ENCODE results near the gene PCDH1. TPM values are rescaled to one million over a fixed set of nuclear protein-coding genes. Genes with fewer than 3 reads are reported as not detected.

The PCDH1 gene
- total RNA-seq, 2 donors from 2014 or later = 133 to 147 TPM

DNA sequence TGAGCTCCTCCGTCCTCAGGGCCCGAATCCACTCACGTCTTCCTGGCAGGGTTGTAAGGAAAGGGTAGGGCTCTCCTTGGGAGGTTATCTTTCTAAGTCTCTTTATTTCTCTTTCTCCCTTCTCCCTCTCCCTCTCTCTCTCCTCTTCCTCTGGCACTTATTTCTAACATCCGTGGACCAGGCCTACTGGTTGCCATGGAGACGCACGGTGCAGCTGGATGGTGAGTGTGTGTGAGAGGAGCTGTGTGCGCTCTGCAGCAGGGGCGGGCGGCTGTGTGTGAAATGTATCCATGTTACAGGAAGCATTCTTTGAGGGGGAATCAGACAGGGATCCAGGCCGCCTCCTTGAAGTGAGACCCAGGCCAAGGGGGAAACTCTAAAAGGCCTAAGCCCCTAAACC, 32.2 kb downstream of the PCDH1 start:
- peak in 1 of 2 donors; percentile 28 for DNase-seq
- intact Hi-C loops (cut with DNase I, micrococcal nuclease) = no loop called here
- ATAC-seq = no peak

GRCh38 chr5:141845371-141845851, 32.8 kb downstream of the PCDH1 start:
- DNase-seq (peak in 1 of 2 donors; percentile 18), ATAC-seq (no peak)
- intact Hi-C loops (cut with DNase I, micrococcal nuclease) = no loop called here

DNA sequence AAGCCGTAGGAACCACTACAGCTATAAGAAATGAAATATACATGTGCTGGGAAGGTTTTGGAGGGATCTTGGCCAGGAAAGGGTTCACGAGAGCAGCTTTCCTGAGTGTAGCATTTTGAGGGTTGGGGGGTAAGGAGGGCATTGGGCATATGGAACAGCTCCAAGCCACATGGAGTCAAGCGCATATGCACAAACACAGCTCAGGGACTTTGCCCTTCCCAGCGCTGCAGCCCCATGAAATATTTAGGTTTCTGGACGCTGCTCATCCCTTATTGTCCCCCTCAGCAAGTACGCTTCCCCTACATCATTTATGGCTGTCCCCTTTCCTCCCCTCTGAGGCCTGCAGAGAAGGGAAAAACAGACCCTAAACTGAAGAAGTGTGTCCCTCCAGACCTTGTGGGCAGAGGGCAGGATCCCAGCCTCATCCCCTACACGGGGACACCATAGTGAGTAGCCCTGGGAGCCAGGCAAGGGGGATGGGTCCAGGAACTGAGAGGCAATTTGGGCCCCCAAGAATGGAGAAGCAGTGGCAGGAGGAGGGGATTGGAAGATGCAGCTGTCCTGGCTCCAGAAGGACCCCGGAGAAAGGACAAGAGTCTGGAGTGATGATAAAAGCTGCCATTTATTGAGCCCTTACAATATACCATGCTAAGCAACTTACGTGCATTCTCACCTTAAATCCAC, 33.7 kb downstream of the PCDH1 start:
- intact Hi-C loops (cut with DNase I, micrococcal nuclease) = no loop called here
- ATAC-seq (no peak), DNase-seq (peak in 1 of 2 donors; percentile 30)

- intact Hi-C loops (cut with DNase I, micrococcal nuclease) = no loop called here
- DNase-seq (peak in 1 of 2 donors; percentile 23), ATAC-seq (peak; percentile 7)
These were observed 34.9 kb downstream of the PCDH1 start for GRCh38 chr5:141843156-141843927.

GRCh38 chr5:141841378-141842180, 36.6 kb downstream of the PCDH1 start:
- intact Hi-C loops (cut with DNase I, micrococcal nuclease) = no loop called here
- ATAC-seq (peak; percentile 83), DNase-seq (peak; percentile 89 to 90)

- DNase-seq (no peak), ATAC-seq (no peak)
- intact Hi-C loops (cut with DNase I, micrococcal nuclease) = no loop called here
These were observed 37.3 kb downstream of the PCDH1 start for GRCh38 chr5:141840826-141841360.

DNA sequence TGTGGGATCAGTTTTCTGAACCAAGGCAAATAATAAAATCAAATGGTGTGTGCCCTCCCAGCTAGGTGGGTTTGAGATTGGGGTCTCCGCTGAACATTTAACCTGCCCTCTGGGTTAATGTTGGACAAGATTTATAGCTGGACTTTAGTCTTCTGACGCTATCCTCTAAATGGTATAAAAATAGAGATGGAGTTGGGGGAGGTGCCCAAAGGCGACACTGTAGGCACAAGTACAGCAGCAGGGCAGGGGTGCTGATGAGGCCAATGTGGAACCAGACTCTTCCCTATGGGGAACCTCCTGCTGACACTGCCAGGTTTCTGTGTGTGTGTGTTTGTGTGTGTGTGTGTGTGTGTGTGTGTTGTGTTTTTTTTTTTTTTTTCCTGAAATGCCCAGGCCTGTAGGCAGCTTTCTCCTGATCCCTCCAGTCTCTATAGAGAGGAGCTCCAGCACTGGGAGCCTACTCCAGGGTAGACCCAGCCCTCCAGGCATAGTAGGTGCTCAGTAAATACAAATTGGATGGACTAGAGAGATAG, 37.9 kb downstream of the PCDH1 start:
- peak in 1 of 2 donors; percentile 60 for DNase-seq
- ATAC-seq = peak; percentile 60
- intact Hi-C loops (cut with DNase I, micrococcal nuclease) = no loop called here

DNA sequence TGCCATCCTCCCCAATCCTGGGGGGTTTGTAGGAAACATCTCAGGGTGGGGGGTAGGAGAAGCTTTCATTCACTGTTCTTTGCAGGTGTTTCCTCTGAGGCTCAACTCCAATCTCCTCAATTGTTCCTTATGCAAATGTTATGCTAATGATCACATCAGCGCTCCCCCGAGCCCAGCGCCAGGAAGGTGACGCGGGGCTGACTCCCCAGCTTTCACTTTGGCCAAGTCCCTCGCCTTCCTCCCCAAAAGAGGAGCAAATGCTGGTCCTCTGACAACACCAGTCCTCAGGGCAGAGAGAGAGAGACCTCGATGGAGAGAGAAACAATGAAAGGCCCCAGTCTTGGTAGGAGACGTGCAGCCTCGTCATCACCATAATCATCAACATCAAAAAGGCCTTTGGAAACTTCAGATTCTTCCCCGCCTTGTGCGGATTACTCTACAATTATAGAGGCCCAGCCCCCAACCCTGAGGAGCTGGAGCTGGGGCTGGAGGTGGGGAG, 39.1 kb downstream of the PCDH1 start:
- no peak for DNase-seq
- ATAC-seq = no peak
- intact Hi-C loops (cut with DNase I, micrococcal nuclease) = no loop called here

- intact Hi-C loops (cut with DNase I, micrococcal nuclease) = no loop called here
- ATAC-seq = no peak
These were observed 39.7 kb downstream of the PCDH1 start for GRCh38 chr5:141838326-141839014.

DNA sequence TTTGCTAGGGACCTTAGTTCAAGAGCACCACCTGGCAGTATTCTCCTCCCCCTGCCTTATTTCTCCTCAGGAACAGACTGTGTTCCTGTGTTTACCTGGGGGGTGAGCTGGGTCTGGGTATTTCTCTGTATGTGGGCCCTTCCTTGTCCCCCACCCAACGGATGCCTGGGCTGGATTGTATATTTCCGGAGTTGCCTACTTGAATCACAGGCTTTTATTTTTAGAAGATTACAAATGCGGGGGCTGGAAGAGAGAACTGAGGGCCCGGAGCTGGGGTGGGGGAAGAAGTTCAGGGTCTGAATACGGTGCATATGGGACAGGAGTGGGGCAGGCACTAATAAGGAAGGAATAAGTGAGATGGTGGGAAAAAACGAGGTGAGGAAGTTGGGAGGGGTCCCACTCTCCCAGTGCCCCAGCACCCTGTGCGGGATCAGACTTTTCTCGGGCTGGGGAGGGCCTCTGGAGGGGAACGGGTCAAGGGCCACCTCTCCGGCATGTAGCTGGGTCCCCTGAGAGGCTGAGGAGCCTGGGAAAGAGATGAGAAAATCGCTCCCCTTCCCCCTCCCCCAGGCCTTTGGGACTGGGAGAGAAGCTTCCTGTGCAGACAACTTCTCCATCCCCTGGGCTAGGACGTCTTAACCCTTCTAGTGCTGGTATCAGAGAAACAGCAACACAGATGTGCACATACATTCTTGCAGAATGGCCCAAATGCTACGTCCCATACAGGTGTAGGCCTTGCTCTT, 42.1 kb downstream of the PCDH1 start:
- ATAC-seq (no peak), DNase-seq (no peak)
- intact Hi-C loops (cut with DNase I, micrococcal nuclease) = no loop called here

More at GRCh38 chr5:141838326-141839014, 39.7 kb downstream of the PCDH1 start:
- DNase-seq = no peak

GRCh38 chr5:141834331-141834730, 43.9 kb downstream of the PCDH1 start:
- intact Hi-C loops (cut with DNase I, micrococcal nuclease) = no loop called here
- no peak for ATAC-seq
- no peak for DNase-seq

DNA sequence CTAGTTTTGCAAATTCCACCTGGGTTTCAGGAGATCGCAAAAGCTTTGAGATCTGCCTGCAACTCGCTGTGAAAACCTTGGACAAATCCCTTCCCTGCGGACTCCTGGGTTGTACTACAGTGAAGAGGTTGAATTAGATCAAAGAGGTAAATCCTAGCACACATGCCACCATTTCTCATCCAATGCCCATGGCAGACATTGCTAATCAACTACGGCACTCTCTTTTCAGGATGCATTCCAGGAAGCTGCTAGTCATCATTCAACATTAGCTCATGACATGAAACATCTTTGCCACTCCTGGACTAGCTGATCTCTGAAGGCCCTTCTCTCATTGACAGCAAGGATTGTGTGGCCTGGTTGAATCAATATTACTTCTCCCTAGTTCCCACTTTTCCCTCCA, 46.1 kb downstream of the PCDH1 start:
- ATAC-seq = no peak
- no peak for DNase-seq
- intact Hi-C loops (cut with DNase I, micrococcal nuclease) = no loop called here

- DNase-seq (no peak), ATAC-seq (no peak)
- intact Hi-C loops (cut with DNase I, micrococcal nuclease) = no loop called here
These were observed 50.0 kb downstream of the PCDH1 start for GRCh38 chr5:141828162-141828561.

DNA sequence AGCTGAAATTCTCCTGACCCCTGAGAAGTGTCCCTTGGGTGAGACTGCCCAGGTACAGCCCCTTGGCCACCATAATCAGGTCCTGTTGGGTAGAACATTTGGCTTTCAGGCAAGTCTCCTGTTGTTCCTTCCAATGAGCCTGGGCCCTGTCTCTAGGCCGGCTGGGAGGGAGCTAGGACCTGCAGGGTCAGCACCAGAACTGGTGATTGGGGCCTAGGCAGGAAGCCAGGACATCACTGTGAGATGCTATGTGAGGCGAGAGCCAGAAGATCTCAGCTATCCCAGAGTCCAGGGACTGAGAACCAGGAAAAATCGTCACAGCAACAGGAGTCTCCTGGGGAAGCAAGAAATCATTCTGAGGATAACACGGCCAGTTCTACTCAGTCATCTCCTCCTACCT, 51.5 kb downstream of the PCDH1 start:
- DNase-seq = no peak
- intact Hi-C loops (cut with DNase I, micrococcal nuclease) = no loop called here
- ATAC-seq = no peak

- DNase-seq = no peak
- ATAC-seq = peak; percentile 57
- intact Hi-C loops (cut with DNase I, micrococcal nuclease) = no loop called here
These were observed 52.2 kb downstream of the PCDH1 start for GRCh38 chr5:141825791-141826560.

DNA sequence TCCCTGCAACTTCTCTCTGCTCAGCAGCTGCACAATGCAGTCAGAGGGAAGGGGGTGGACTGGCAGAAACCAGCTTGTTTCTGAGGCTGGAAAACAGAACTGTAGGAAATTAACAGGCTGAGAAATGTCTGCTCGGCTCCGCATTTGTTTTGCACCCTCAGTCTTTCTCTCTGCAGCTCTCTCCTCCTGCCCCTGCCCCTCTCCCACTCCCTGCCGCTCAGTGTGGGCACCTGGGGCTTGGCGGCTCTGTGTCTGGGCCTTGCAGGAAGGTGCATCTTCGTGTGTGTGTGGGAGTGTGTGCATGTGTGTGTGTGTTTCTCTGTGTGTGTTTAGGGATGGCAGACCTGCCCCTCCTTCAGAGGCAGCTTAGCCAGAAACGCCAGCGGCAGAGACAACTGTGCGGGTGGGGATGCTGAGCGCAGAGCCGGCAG, 53.0 kb downstream of the PCDH1 start:
- no peak for DNase-seq
- intact Hi-C loops (cut with DNase I, micrococcal nuclease) = no loop called here
- no peak for ATAC-seq

DNA sequence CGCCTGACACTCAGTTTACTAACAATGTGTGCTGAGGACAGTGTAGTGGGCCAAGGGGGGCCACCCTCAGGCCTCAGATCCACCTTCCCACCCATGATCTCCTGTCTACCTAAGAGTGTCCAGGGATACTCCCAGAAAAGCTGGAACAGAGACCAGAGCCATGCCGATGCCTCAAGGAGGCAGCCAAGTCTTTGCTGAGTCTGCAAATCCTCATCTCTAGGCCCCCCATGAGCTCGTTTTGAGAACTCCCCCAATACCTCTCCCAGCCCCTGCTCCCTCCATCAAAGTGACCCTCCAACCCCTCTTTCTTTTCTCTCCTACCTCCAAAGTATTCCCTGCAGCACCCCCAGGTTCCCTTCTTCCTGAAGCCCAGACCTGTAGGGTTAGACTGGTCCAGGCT, 53.5 kb downstream of the PCDH1 start:
- intact Hi-C loops (cut with DNase I, micrococcal nuclease) = no loop called here
- DNase-seq (no peak), ATAC-seq (no peak)

Data from left colon (tissue), 2 donors.